Mammary epithelial cell (primary cell): Measurements from ENCODE around the gene PTPRQ.

ENCODE experiments used
- EZH2 ChIP-seq: IDR thresholded peaks from 2 replicates; pipeline ENCODE4 v1.6.1; 2012; ENCODE audit warnings: low read length, inconsistent platforms, borderline replicate concordance
- TF ChIP-seq, protein P1 (sequence below), 2 donors: IDR thresholded peaks in 1 of 2; conservative IDR thresholded peaks in 1 of 2; 2 replicates each; pipeline ENCODE4 v1.5.1; 2011 to 2012; ENCODE audit warnings: inconsistent platforms in 2 of 2, low read length in 2 of 2, mild to moderate bottlenecking in 2 of 2, control low read depth in 1 of 2, low read depth in 1 of 2; ENCODE audit not compliant: insufficient read depth in 1 of 2; ENCODE audit errors: extremely low read depth in 1 of 2

DNA sequence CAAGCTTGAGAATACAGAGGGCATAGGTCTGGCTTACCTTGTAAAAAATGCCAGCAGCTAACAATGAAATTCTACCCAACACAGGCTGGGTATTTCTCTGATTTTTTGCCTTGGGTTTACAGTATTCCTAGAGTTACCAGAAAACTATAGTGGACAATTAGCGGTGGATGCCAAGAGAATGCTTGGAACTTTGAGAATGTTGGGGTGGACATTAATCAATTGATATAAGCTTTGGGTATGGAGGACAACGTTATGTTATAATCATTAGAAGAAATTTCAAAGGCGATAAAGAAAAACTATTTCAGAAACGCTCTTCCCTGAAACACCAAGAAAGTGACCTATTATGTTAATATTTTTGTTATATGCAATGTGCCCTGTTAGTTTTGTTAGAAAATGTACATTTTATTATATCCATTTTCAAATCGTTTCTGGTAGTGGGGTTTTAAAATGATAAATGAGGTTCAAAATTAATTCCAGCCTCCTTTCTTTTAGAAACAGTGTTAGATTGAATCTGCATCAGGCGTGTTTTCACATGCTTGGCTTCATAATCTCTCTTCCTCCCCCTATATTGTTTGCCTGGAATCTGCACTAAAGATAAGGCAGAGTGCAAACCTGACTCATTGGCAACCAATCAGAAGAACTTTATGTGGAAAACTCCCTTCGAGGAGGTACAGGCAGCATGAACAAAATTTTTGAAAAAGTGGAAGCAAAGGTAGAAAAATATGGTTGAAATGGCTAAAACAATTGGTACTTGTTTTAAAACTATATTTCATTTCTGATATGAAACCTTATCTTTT, 1.4 kb upstream of the PTPRQ start:
- TF ChIP-seq EZH2, result no peak
- TF ChIP-seq, protein P1, sequence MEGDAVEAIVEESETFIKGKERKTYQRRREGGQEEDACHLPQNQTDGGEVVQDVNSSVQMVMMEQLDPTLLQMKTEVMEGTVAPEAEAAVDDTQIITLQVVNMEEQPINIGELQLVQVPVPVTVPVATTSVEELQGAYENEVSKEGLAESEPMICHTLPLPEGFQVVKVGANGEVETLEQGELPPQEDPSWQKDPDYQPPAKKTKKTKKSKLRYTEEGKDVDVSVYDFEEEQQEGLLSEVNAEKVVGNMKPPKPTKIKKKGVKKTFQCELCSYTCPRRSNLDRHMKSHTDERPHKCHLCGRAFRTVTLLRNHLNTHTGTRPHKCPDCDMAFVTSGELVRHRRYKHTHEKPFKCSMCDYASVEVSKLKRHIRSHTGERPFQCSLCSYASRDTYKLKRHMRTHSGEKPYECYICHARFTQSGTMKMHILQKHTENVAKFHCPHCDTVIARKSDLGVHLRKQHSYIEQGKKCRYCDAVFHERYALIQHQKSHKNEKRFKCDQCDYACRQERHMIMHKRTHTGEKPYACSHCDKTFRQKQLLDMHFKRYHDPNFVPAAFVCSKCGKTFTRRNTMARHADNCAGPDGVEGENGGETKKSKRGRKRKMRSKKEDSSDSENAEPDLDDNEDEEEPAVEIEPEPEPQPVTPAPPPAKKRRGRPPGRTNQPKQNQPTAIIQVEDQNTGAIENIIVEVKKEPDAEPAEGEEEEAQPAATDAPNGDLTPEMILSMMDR (conservative IDR thresholded peaks at IDR 0.05 in 1 of 2, IDR thresholded peaks at IDR 0.05 in 1 of 2; ENCODE audit: extremely low read depth in 1 of 2, insufficient read depth in 1 of 2, low read depth in 1 of 2, low read length in 2 of 2), result no peak
